ENCODE measurements around the gene TNFRSF21.

DNA sequence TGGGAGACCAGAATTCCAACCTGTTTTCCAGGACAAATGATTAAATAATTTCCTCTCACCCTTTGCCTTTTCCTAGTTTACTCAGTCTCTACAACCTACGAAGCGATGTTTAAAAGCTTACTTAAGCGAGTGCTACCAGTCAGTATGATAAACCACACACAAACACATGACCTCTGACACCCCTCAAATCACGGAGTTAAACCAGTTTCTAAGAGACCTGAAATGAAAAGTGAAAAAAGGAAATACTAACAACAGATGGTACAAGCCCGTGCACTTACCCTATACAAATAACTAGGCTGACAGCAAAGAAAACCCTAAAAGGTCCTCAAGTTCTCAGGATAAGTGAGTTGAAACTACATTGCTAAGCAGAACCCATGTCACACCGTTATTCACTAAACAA is 7.7 kb downstream of the TNFRSF21 start:
- TF ChIP-seq, protein P1, sequence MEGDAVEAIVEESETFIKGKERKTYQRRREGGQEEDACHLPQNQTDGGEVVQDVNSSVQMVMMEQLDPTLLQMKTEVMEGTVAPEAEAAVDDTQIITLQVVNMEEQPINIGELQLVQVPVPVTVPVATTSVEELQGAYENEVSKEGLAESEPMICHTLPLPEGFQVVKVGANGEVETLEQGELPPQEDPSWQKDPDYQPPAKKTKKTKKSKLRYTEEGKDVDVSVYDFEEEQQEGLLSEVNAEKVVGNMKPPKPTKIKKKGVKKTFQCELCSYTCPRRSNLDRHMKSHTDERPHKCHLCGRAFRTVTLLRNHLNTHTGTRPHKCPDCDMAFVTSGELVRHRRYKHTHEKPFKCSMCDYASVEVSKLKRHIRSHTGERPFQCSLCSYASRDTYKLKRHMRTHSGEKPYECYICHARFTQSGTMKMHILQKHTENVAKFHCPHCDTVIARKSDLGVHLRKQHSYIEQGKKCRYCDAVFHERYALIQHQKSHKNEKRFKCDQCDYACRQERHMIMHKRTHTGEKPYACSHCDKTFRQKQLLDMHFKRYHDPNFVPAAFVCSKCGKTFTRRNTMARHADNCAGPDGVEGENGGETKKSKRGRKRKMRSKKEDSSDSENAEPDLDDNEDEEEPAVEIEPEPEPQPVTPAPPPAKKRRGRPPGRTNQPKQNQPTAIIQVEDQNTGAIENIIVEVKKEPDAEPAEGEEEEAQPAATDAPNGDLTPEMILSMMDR (conservative IDR thresholded peaks at IDR 0.05 in 1 of 2, IDR thresholded peaks at IDR 0.05 in 1 of 2; ENCODE audit: extremely low read depth in 1 of 2, insufficient read depth in 1 of 2, low read depth in 1 of 2, low read length in 2 of 2), result no peak
- no peak for TF ChIP-seq EZH2 (IDR thresholded peaks at IDR 0.05; ENCODE audit: borderline replicate concordance, low read length)

All from mammary epithelial cell (primary cell).